Activated CD8-positive, alpha-beta memory T cell treated with anti-CD3 and anti-CD28 coated beads, Interleukin-2, amount 50 U/mL, for 24 hours (primary cell): ENCODE results near the gene SNPH.
"Not testable (repeated sequence)": the region's sequence is repeated elsewhere in the genome, so short reads cannot be mapped to it uniquely, and the experiment has no call there.

Experiments
- DNase-seq: peaks from one replicate; pipeline ENCODE4 v3.0.0-alpha.2; 2020; ENCODE audit errors: extremely low read depth

The SNPH gene

GRCh38 chr20:1337441-1337840, 71.3 kb downstream of the SNPH start:
- no peak for DNase-seq

- DNase-seq: no peak
These were observed 72.0 kb downstream of the SNPH start for GRCh38 chr20:1338096-1338495.

GRCh38 chr20:1338801-1339200, 72.7 kb downstream of the SNPH start:
- DNase-seq: no peak

- DNase-seq: no peak
These were observed 75.6 kb downstream of the SNPH start for GRCh38 chr20:1341561-1342265.

GRCh38 chr20:1343446-1344124, 77.5 kb downstream of the SNPH start:
- DNase-seq: not testable (repeated sequence)

- DNase-seq: no peak
These were observed 79.1 kb downstream of the SNPH start for GRCh38 chr20:1345030-1345755.

GRCh38 chr20:1345756-1346093, 79.6 kb downstream of the SNPH start:
- no peak for DNase-seq

GRCh38 chr20:1346315-1346969, 80.3 kb downstream of the SNPH start:
- no peak for DNase-seq

- DNase-seq: no peak
These were observed 87.9 kb downstream of the SNPH start for GRCh38 chr20:1353956-1354355.

GRCh38 chr20:1357921-1358671, 92.0 kb downstream of the SNPH start:
- DNase-seq: no peak
